Measurements from ENCODE around the gene KISS1R.
A peak's percentile ranks its signal among the peaks of the same experiment; 100 is the strongest.

KISS1R gene

DNA sequence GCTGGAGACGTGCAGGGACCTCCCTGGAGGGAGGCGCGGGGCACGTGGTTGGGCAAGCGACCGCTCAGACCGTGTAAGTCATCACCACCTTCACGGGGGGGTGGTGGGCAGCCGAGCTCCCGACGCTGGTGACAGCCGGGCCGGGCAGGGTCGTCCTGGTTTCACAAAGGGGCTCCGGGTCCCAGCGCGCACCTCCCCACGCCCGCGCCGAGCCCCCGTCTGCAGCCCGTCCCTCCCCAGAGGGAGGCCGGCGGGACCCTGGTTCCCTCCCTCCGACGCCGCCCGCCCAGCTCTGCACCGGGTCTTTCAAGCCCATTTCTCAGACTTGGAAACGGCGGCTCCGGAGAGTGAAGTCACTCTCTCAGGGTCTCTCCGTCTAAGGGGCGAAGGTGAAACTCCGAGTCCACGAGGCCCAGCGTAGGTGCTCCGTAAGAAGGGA lies 8.0 kb downstream of the KISS1R start:
- no peak for DNase-seq

- peak; percentile 64 for DNase-seq
Observed at GRCh38 chr19:925526-926322, 8.6 kb downstream of the KISS1R start, which contains the start of gene ARID3A. Gene ARID3A, plus strand, starts transcription at chr19:926035. Its CDS starts 3,494 bp downstream, at chr19:929529.

- DNase-seq, result no peak
Observed at GRCh38 chr19:926323-926588, 9.1 kb downstream of the KISS1R start.

DNA sequence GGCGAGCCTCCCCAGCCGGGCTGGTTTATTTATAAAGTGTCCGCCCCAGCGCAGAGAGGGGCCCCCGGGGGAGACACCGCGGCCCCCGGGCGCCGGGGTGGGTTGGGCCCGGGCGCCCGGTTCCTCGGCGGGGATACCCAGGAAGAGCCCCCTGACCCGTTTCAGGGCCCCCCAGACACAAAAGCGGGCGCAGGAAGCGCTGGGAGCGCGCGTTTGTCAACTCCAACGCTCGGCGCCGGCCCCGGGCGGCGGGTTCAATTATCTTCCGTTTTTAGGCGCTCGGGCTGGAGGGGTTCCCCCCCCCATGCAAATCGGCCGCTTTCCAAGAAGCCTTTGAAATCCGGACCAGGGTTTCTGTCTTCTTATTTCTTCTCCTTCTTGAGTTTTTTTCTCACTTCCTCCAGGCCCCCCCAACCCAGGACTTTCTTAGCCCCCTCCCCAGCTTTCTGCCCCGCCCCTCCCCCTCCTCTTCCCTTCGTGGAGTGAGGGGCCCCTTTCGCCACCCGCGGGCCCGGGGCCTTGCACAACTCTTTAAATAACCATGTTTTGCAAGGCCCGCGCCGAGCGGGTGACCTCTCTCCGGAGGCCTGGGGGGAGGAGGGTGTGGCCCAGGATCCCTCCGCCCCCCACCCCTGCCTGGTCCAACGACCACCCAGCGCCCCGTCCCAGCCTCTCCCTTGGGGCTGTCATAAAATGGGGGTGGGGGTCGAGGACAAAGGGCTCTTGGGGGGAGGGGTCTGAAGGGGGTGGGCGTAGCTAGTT lies 9.6 kb downstream of the KISS1R start:
- no peak for DNase-seq

DNA sequence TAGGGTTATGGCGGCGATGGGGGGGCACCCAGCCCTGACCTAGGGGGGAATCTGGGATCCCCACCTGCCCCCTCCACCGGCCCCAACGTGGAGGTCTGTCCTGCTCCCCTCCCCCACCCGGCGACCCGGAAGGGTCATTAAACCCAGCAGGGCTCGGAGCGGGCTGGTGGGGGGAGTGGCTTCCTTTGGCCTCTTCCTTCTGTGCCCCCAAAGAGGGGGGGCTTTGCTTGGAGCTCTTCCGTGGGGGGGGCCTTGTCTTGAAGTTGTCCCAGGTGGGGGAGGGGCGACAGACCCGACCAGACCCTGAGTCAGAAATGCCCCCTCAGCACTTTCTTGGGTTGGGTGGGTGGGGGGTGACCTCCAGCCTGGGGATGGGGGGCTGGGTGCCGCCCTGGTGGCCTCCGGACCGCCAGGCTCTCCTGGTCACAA lies 10.2 kb downstream of the KISS1R start:
- DNase-seq, result no peak

GRCh38 chr19:927780-928401 lies 10.8 kb downstream of the KISS1R start:
- no peak for DNase-seq

- DNase-seq, result no peak
Observed at GRCh38 chr19:928471-929202, 11.5 kb downstream of the KISS1R start.

DNA sequence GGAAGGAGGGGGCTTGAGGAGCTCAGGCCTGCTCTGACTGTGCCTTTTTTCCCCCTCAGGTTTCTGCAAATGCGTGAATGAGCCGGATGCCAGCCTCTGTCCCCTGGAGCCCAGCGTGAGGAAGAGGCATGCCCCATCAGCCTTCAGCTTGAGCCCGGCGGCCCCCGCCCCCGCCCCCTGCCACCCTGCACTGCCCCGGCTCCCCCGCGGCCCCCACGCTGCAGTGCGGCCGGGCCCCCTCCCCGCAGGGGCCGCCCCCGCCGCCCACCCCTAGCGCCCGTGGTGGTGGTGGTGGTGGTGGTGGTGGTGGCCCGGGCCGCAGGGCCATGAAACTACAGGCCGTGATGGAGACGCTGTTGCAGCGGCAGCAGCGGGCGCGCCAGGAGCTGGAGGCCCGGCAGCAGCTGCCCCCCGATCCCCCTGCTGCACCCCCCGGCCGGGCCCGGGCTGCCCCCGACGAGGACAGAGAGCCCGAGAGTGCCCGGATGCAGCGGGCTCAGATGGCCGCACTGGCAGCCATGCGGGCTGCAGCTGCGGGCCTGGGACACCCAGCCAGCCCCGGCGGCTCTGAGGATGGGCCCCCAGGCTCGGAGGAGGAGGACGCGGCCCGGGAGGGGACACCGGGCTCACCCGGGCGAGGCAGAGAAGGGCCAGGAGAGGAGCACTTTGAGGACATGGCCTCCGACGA lies 12.2 kb downstream of the KISS1R start:
- DNase-seq, result no peak

DNA sequence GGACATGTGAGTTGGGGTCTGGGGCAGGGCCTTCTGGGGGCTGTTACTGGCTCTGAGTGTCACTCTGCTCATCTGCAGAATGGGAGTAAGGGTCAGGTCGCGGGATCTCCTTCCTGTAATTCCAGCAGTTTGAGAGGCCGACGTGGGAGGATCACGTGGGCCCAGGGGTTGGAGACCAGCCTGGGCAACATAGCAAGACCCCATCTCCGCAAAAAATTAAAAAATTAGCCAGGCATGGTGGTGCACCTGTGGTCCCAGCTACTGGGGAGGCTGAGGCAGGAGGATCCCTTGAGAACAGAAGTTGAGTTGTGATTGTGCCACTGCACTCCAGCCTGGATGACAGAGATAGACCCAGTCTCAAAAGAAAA lies 12.7 kb downstream of the KISS1R start:
- DNase-seq, result no peak

GRCh38 chr19:931860-932647 lies 14.9 kb downstream of the KISS1R start:
- no peak for DNase-seq

- no peak for DNase-seq
Observed at GRCh38 chr19:932648-933552, 15.8 kb downstream of the KISS1R start.

DNA sequence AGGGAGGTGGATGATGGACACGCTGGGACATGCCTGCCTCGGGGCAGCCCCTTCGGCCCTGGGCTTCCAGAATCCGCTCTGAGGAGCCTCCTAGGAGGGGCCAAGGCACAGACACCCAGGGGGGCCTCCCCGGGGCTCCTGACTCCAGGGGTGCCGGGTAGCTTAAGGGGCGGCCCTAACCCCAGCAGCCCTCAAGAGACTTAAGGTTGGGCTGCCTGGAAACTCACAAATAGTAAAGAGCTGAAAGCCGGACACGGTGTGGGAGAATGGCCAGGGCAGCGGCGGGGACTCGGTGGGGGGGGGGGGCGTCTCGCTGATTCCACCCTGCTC lies 16.4 kb downstream of the KISS1R start:
- DNase-seq, result no peak

GRCh38 chr19:934197-934840 lies 17.2 kb downstream of the KISS1R start:
- DNase-seq, result no peak

GRCh38 chr19:934865-935479 lies 17.8 kb downstream of the KISS1R start:
- no peak for DNase-seq

DNA sequence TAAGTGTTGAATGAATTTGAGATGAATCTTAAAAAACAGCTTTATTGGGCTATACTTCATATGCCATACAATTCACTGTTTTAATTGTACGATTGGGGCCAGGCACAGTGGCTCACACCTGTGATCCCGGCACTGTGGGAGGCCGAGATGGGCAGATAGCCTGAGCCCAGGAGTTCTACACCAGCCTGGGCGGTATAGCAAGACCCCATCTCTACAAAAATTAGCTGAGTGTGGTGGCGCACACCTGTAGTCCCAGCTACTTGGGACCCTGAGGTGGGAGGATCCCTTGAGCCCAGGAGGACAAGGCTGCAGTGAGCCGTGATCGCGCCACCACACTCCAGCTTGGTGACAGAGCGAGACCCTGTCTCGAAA lies 19.0 kb downstream of the KISS1R start:
- no peak for DNase-seq

DNA sequence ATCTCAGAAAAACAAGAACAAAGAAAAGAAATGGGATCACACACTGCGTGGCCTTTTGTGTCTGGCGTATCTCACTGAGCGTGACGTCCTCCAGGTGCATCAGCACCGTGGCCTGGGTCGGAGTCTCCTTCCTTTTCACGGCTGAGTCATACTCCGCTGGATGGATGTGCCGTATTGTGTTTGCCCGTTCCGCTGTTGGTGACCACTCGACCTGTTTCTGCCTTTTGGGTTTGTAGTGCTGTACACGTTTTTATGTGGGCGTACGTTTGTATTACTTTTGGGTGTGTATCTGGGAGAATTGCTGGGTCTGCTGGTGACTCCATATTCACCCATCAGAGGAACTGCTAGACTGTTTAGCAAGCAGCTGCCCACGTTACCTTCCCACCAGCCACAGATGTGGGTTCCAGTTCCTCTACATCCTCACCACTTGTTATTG lies 20.1 kb downstream of the KISS1R start:
- DNase-seq, result no peak

GRCh38 chr19:938233-938923 lies 21.2 kb downstream of the KISS1R start:
- DNase-seq, result no peak

DNA sequence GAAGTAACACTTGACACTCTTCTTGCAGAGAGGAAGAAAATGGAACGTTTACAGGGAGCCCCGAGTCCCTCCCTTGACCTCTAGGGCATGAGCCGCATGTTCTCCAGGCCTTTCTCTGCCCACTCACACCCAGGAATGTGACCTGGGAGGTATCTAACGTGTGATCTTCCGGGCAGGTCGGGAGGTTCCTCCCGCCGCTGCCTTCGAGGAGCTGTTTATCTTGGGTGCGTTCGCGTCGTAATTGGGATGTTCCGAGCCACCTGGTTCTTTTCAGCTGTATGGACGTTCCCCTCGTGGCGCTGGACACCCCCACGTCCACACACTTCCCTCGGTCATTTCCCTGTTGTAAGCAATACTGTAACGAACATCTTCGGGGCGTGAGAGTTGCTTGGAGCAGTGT lies 22.3 kb downstream of the KISS1R start:
- DNase-seq, result no peak

GRCh38 chr19:939922-940321 lies 22.8 kb downstream of the KISS1R start:
- DNase-seq, result no peak
